Measurements from ENCODE around the gene TLN1.

TLN1 gene

GRCh38 chr9:35651956-35652828, 79.8 kb downstream of the TLN1 start:
- Histone ChIP-seq H3K9me3 (ENCODE audit: control insufficient read depth, low read length) (no peaks in the 10 kb centered on the region), H3K4me3 (ENCODE audit: low read depth, low read length) (no peak overlapping the region), H3K79me2 (no peaks in the 10 kb centered on the region), H3K4me2 (ENCODE audit: low read length) (no peak overlapping the region), H3K9ac (no peak overlapping the region), H3K36me3 (ENCODE audit: control insufficient read depth, insufficient read depth, low read length) (no peaks in the 10 kb centered on the region), H2AFZ (no peak overlapping the region), H3K27me3 (ENCODE audit: control insufficient read depth, insufficient read depth, low read length) (no peaks in the 10 kb centered on the region), H3K4me1 (peaks cover 2% of the 10 kb centered on the region), H3K27ac (no peak overlapping the region)
- no peak for TF ChIP-seq CTCF (IDR thresholded peaks at IDR 0.05)

GRCh38 chr9:35650341-35651158, 81.4 kb downstream of the TLN1 start, which contains the start of gene SIT1:
SIT1 (minus strand) TSS chr9:35650931; CDS start chr9:35650853, 78 bp downstream.
- no peak within 1 kb of the TSS for H2AFZ ChIP-seq
- H3K9me3 ChIP-seq (ENCODE audit: control insufficient read depth, low read length) = no peaks in the 10 kb centered on the region
- no peaks in the 10 kb centered on the region for H3K79me2 ChIP-seq
- H3K36me3 ChIP-seq (ENCODE audit: control insufficient read depth, insufficient read depth, low read length) = no peaks in the 10 kb centered on the region
- no peak within 1 kb of the TSS for H3K27ac ChIP-seq
- no peak within 1 kb of the TSS for H3K9ac ChIP-seq
- H3K4me3 ChIP-seq (ENCODE audit: low read depth, low read length) = no peak within 1 kb of the TSS
- no peaks in the 10 kb centered on the region for H3K27me3 ChIP-seq (ENCODE audit: control insufficient read depth, insufficient read depth, low read length)
- H3K4me1 ChIP-seq = peaks cover 3% of the 10 kb centered on the region
- H3K4me2 ChIP-seq (ENCODE audit: low read length) = no peak within 1 kb of the TSS
- no peak for TF ChIP-seq CTCF (IDR thresholded peaks at IDR 0.05)

GRCh38 chr9:35649431-35650340, 82.3 kb downstream of the TLN1 start:
- Histone ChIP-seq H3K4me2 (ENCODE audit: low read length) (no peak overlapping the region), H3K9me3 (ENCODE audit: control insufficient read depth, low read length) (no peaks in the 10 kb centered on the region), H3K79me2 (no peaks in the 10 kb centered on the region), H3K27me3 (ENCODE audit: control insufficient read depth, insufficient read depth, low read length) (no peaks in the 10 kb centered on the region), H3K4me3 (ENCODE audit: low read depth, low read length) (no peak overlapping the region), H3K27ac (no peak overlapping the region), H3K4me1 (peaks cover 3% of the 10 kb centered on the region), H3K9ac (no peak overlapping the region), H3K36me3 (ENCODE audit: control insufficient read depth, insufficient read depth, low read length) (no peaks in the 10 kb centered on the region), H2AFZ (no peak overlapping the region)
- no peak for TF ChIP-seq CTCF (IDR thresholded peaks at IDR 0.05)
